DND-41 (cell line): ENCODE results near the gene PPP1R14C.

ENCODE experiments used
- ATAC-seq: fragments of 200-7000 bp; cut with Tn5 transposase; 3 replicates; pipeline ENCODE4 v1.9.1; 2021; ENCODE audit warnings: low read depth; ENCODE audit not compliant: insufficient read depth
- DNase-seq: peaks from one replicate; pipeline ENCODE4 v3.0.0-alpha.2; 2020
- H2AFZ ChIP-seq: 2 replicates; pipeline ENCODE4 v1.6.0; 2012; ENCODE audit warnings: low read depth, low read length
- H3K27ac ChIP-seq: 2 replicates; pipeline ENCODE4 v1.5.1; 2012; ENCODE audit warnings: low read length, inconsistent platforms
- H3K27me3 ChIP-seq: fragments of 200-600 bp; sonication (generic); 2 replicates; pipeline ENCODE4 v1.6.0; 2012; ENCODE audit warnings: low read length, mild to moderate bottlenecking, inconsistent platforms; ENCODE audit not compliant: insufficient read depth, poor library complexity
- H3K36me3 ChIP-seq: 2 replicates; pipeline ENCODE4 v1.5.1; 2012; ENCODE audit warnings: low read length, inconsistent platforms; ENCODE audit not compliant: insufficient read depth
- H3K4me1 ChIP-seq: 2 replicates; pipeline ENCODE4 v1.5.1; 2012; ENCODE audit warnings: mild to moderate bottlenecking, low read length; ENCODE audit not compliant: insufficient read depth
- H3K4me2 ChIP-seq: 2 replicates; pipeline ENCODE4 v1.6.0; 2012; ENCODE audit warnings: mild to moderate bottlenecking, moderate library complexity, low read length, inconsistent platforms; ENCODE audit not compliant: insufficient read depth
- H3K4me3 ChIP-seq, 2 experiments: fragments of 200-600 bp in 1 of 2; shearing (Covaris generic) in 1 of 2; 2 replicates each; pipeline ENCODE4 v1.5.1; 2012 to 2016; ENCODE audit warnings: inconsistent platforms in 2 of 2, low read length in 2 of 2, mild to moderate bottlenecking in 2 of 2, low read depth in 1 of 2, moderate library complexity in 1 of 2
- H3K79me2 ChIP-seq: 2 replicates; pipeline ENCODE4 v1.6.0; 2012; ENCODE audit warnings: low read length, inconsistent platforms; ENCODE audit not compliant: insufficient read depth
- H3K9ac ChIP-seq: 2 replicates; pipeline ENCODE4 v1.6.0; 2012; ENCODE audit warnings: low read depth, mild to moderate bottlenecking, inconsistent platforms, low read length, moderate library complexity
- H3K9me3 ChIP-seq: 2 replicates; pipeline ENCODE4 v1.5.1; 2012; ENCODE audit warnings: low read length, moderate library complexity, mild to moderate bottlenecking, inconsistent platforms; ENCODE audit not compliant: insufficient read depth, severe bottlenecking
- H4K20me1 ChIP-seq: 2 replicates; pipeline ENCODE4 v1.6.0; 2012; ENCODE audit warnings: low read length; ENCODE audit not compliant: insufficient read depth
- EZH2 ChIP-seq: IDR thresholded peaks from 3 replicates; pipeline ENCODE4 v1.6.1; 2012; ENCODE audit warnings: borderline replicate concordance, low read depth, mild to moderate bottlenecking, moderate library complexity, low read length, inconsistent platforms; ENCODE audit not compliant: severe bottlenecking
- TF ChIP-seq, protein P1 (sequence below): IDR thresholded peaks from 2 replicates; pipeline ENCODE4 v1.5.1; 2012; ENCODE audit warnings: borderline replicate concordance, low read length, moderate library complexity, mild to moderate bottlenecking; ENCODE audit not compliant: poor library complexity, severe bottlenecking; ENCODE audit errors: extremely low read depth

The PPP1R14C gene

DNA sequence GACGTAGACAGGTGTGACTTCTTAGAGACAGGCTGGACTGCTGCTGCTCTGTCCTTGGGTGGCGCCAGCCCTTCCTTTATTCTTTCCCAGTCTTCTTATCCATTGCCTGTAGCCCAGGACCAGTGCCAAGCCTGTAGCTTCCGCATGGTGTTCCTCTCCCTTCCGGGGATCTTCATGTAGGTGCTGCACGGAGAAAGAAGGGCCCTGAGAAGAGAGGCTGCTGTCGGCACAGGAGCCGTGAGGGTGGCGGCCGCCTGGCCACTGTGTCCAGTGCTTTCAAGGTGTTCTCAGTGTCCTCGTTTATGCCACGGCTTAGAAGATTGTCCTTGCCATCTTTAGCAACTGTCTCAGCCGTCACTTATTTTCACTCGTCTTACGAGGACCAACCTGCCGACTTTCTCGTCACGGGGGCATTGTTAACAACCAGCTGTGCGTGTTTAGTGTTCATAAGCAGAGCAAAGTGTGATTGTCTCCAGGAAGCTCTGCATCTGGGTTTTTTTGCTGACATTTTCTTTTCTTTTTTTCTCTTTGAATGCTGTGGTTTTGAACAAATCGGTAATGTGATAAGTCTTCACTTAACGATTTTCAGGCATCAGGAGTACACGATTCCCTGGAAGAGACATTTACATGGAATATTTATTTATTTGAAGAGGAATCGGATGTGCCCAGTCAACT is 61.2 kb downstream of the PPP1R14C start:
- Histone ChIP-seq H3K9ac (no peak overlapping the region), H3K4me2 (no peak overlapping the region), H3K4me3 (no peak overlapping the region)

DNA sequence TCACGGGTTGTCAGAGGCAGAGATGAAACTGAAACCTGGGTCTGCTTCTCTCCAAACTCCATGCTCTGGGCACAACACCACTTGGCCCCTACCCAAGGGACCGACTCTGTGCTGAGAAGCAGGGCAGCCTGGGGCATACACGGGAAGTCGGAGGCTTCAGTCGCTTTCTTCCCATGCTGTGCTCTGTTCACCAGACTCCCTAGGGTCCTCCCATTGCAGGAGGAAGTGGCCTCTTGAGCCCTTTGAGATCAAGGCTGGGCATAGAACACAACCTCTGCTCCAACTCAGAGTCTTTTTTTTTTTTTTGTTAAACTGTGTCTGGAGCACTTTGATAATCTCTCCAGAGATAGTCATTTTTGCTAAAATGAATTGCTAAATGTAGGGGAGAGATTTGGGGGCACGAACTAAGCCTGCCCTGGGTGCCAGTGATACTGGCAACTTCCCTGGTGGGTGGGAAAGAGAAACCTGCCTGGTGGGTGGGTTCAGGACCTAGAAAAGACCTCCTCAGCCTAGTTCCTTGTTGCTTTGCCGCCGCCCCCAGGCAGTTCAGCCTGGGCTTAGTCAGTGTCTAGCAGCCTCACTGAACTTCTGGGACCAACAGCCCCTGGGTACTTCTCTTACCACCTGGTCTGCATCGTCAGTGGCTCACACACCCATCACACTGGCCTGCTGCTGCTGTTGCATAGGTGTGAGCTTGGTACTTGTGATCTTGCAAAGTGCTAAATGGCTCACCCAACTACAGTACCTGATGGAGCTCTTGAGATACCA is 62.0 kb downstream of the PPP1R14C start:
- peak; percentile 79 for ATAC-seq
- Histone ChIP-seq H3K4me3 (no peak overlapping the region), H3K36me3 (no peaks in the 10 kb centered on the region), H3K9ac (no peak overlapping the region), H3K4me2 (no peak overlapping the region), H2AFZ (no peak overlapping the region), H4K20me1 (peaks cover 2% of the 10 kb centered on the region; the same call in 1 of the 2 replicates), H3K27ac (no peak overlapping the region), H3K4me1 (no peaks in the 10 kb centered on the region), H3K27me3 (peaks cover 10% of the 10 kb centered on the region), H3K79me2 (no peaks in the 10 kb centered on the region), H3K9me3 (no peaks in the 10 kb centered on the region)
- TF ChIP-seq EZH2, result no peak
- TF ChIP-seq, protein P1, sequence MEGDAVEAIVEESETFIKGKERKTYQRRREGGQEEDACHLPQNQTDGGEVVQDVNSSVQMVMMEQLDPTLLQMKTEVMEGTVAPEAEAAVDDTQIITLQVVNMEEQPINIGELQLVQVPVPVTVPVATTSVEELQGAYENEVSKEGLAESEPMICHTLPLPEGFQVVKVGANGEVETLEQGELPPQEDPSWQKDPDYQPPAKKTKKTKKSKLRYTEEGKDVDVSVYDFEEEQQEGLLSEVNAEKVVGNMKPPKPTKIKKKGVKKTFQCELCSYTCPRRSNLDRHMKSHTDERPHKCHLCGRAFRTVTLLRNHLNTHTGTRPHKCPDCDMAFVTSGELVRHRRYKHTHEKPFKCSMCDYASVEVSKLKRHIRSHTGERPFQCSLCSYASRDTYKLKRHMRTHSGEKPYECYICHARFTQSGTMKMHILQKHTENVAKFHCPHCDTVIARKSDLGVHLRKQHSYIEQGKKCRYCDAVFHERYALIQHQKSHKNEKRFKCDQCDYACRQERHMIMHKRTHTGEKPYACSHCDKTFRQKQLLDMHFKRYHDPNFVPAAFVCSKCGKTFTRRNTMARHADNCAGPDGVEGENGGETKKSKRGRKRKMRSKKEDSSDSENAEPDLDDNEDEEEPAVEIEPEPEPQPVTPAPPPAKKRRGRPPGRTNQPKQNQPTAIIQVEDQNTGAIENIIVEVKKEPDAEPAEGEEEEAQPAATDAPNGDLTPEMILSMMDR, result no peak
- peak; percentile 49 for DNase-seq

More for the DNA sequence above, 61.2 kb downstream of the PPP1R14C start:
- Histone ChIP-seq H3K36me3 (no peaks in the 10 kb centered on the region), H2AFZ (no peak overlapping the region), H3K4me1 (no peaks in the 10 kb centered on the region), H3K9me3 (no peaks in the 10 kb centered on the region), H3K79me2 (no peaks in the 10 kb centered on the region), H4K20me1 (peaks cover 2% of the 10 kb centered on the region; the same call in 1 of the 2 replicates), H3K27me3 (peaks cover 10% of the 10 kb centered on the region), H3K27ac (no peak overlapping the region)
- no peak for DNase-seq
- no peak for ATAC-seq
- no peak for TF ChIP-seq EZH2
- TF ChIP-seq, protein P1, result no peak

DNA sequence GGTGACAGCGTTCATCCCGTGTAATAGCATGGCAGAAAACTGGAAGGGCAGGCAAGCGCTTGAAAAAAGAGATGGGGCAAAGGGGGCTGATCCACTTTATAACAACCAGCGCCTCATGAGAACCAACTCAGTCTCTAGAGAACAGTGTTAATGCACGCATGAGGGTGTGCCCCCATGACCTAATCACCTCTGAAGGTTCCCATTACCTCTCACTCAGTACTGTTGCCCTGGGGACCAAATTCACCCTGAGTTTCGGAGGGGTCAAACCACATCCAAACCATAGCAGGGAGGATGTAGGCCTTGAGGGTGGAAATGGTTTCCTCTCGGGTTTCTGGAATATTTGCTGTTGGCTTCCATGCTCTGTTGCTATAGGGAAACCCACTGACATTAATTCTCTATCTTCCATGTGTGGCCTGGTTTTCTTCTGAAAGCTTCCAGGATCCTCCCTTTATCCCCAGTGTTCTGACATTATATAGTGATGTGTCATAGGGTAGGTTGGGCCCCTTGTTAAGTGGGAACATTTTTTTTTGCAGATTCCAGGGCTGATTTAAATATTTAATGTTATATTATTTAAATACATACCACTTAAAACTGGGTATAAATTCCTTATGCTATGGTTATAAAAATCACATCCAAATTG is 65.2 kb downstream of the PPP1R14C start:
- Histone ChIP-seq H3K4me2 (no peak overlapping the region), H3K4me3 (no peak overlapping the region), H3K9ac (no peak overlapping the region), H3K79me2 (no peaks in the 10 kb centered on the region), H3K9me3 (no peaks in the 10 kb centered on the region), H3K27ac (no peak overlapping the region), H4K20me1 (peaks cover 2% of the 10 kb centered on the region; the same call in 1 of the 2 replicates), H3K4me1 (no peaks in the 10 kb centered on the region), H3K27me3 (peaks cover under 1% of the 10 kb centered on the region), H3K36me3 (no peaks in the 10 kb centered on the region), H2AFZ (no peak overlapping the region)
- ATAC-seq (no peak), DNase-seq (no peak)
- no peak for TF ChIP-seq EZH2
- TF ChIP-seq, protein P1, result no peak
